ENCODE data around the gene KCNJ12.

GRCh38 chr17:21357281-21357680 is 18.9 kb upstream of the KCNJ12 start:
- TF ChIP-seq POLR2A (IDR thresholded peaks at IDR 0.05; ENCODE audit: low read depth, low read length): no peak
- no peak for TF ChIP-seq POLR2AphosphoS5 (IDR thresholded peaks at IDR 0.05; ENCODE audit: low read depth, low read length)
- no peak for TF ChIP-seq TAF1 (IDR thresholded peaks at IDR 0.05; ENCODE audit: low read depth, low read length)
